A549 (cell line): ENCODE measurements around the gene AFF3. TPM values are rescaled to one million over a fixed set of nuclear protein-coding genes. Genes with fewer than 3 reads are reported as not detected.

ENCODE experiments used
- ATAC-seq, 2 experiments: fragments of 200-7000 bp in 1 of 2; fragments of >200 bp in 1 of 2; cut with Nextera tagmentation in 1 of 2; cut with Tn5 transposase in 1 of 2; 3 replicates each; pipeline versions ENCODE4 v1.8.0 to v1.9.1; 2018 to 2020; ENCODE audit warnings: mild to moderate bottlenecking in 1 of 2, moderate library complexity in 1 of 2
- CTCF ChIA-PET: fragments of 300-600 bp; sonication (Branson Sonifier 250); formaldehyde crosslinking; extraction: SDS; loops from one replicate; lab custom pipeline; 2021; ENCODE audit warnings: antibody characterized with exemption, inconsistent platforms; lab: Yijun Ruan, JAX
- POLR2A ChIA-PET: fragments of 350-600 bp; formaldehyde crosslinking; extraction: SDS; loops from one replicate; lab custom pipeline; 2021; ENCODE audit warnings: antibody characterized with exemption, inconsistent platforms; lab: Yijun Ruan, JAX
- DNase-seq, 2 experiments: peaks; one replicate each; pipeline versions ENCODE4 v3.0.0 to v3.0.0-alpha.2; 2011 to 2016; ENCODE audit warnings: low read depth in 1 of 2, low spot score in 1 of 2
- FAIRE-seq: peaks from 2 replicates; lab custom pipeline; 2011; peaks lifted over from hg19 to GRCh38; lab: Jason Lieb, UNC
- H3K27ac ChIP-seq, 2 experiments: fragments of >200 bp; sonication (Bioruptor Twin); formaldehyde crosslinking; 3 replicates each; pipeline ENCODE4 v1.5.1; 2016 to 2017
- H3K4me1 ChIP-seq: fragments of >200 bp; sonication (Bioruptor Twin); formaldehyde crosslinking; 3 replicates; pipeline ENCODE4 v1.6.1; 2016
- H3K4me2 ChIP-seq: fragments of >200 bp; sonication (Bioruptor Twin); formaldehyde crosslinking; 3 replicates; pipeline ENCODE4 v1.6.1; 2016
- H3K4me3 ChIP-seq: fragments of >200 bp; sonication (Bioruptor Twin); formaldehyde crosslinking; 3 replicates; pipeline ENCODE4 v1.5.1; 2016
- H3K9me3 ChIP-seq: fragments of >200 bp; sonication (Bioruptor Twin); formaldehyde crosslinking; 3 replicates; pipeline ENCODE4 v1.6.1; 2016
- ATOH8 ChIP-seq: fragments of 250-450 bp; sonication (Bioruptor Pico); IDR thresholded peaks from 2 replicates; pipeline ENCODE4 v1.5.0; 2020; ENCODE audit warnings: low read depth, mild to moderate bottlenecking, moderate library complexity
- CBX2 ChIP-seq: fragments of 200-600 bp; sonication (generic); IDR thresholded peaks from 2 replicates; pipeline ENCODE4 v1.6.1; 2016; ENCODE audit warnings: low read depth, mild to moderate bottlenecking, borderline replicate concordance
- EHF ChIP-seq: fragments of 250-450 bp; sonication (Bioruptor Pico); IDR thresholded peaks from 2 replicates; pipeline ENCODE4 v1.5.0; 2020; ENCODE audit warnings: mild to moderate bottlenecking
- FOSL2 ChIP-seq, 2 experiments: fragments of 450-650 bp in 1 of 2; fragments of >200 bp in 1 of 2; sonication (Bioruptor Twin) in 1 of 2; formaldehyde crosslinking; IDR thresholded peaks; 2 replicates each; pipeline versions ENCODE4 v1.5.0 to v1.6.1; 2016 to 2020; ENCODE audit warnings: mild to moderate bottlenecking in 1 of 2, moderate library complexity in 1 of 2
- HDAC2 ChIP-seq: fragments of 200-600 bp; sonication (generic); IDR thresholded peaks from 2 replicates; pipeline ENCODE4 v1.6.1; 2016
- HMGXB4 ChIP-seq: fragments of 250-450 bp; sonication (Bioruptor Pico); IDR thresholded peaks from 2 replicates; pipeline ENCODE4 v1.5.0; 2021; ENCODE audit warnings: mild to moderate bottlenecking, moderate library complexity, borderline replicate concordance
- HOXB13 ChIP-seq: fragments of 250-450 bp; sonication (Bioruptor Pico); IDR thresholded peaks from 2 replicates; pipeline ENCODE4 v1.5.0; 2020; ENCODE audit warnings: low read depth, mild to moderate bottlenecking, moderate library complexity
- JUNB ChIP-seq: fragments of >200 bp; sonication (Bioruptor Twin); formaldehyde crosslinking; IDR thresholded peaks from 2 replicates; pipeline ENCODE4 v1.6.1; 2016
- KDM5A ChIP-seq: fragments of 200-600 bp; sonication (generic); IDR thresholded peaks from 2 replicates; pipeline ENCODE4 v1.6.1; 2016; ENCODE audit warnings: antibody characterized with exemption, mild to moderate bottlenecking
- MAFK ChIP-seq: fragments of 450-650 bp; IDR thresholded peaks from 2 replicates; pipeline ENCODE4 v1.6.1; 2014; ENCODE audit not compliant: partially characterized antibody
- MAZ ChIP-seq: fragments of 150-350 bp; IDR thresholded peaks from 2 replicates; pipeline ENCODE4 v1.6.1; 2014; ENCODE audit warnings: antibody characterized with exemption, low read depth, low read length, borderline replicate concordance
- NPAS2 ChIP-seq: fragments of 250-450 bp; sonication (Bioruptor Pico); IDR thresholded peaks from 2 replicates; pipeline ENCODE4 v1.8.0; 2022; ENCODE audit warnings: mild to moderate bottlenecking, moderate library complexity, borderline replicate concordance
- NR3C1 ChIP-seq: fragments of >200 bp; sonication (Bioruptor Twin); formaldehyde crosslinking; IDR thresholded peaks from 3 replicates; pipeline ENCODE4 v1.6.1; 2017
- PBX3 ChIP-seq: IDR thresholded peaks from 2 replicates; pipeline ENCODE4 v1.6.1; 2012
- POLR2AphosphoS2 ChIP-seq: conservative IDR thresholded peaks from 2 replicates; pipeline ENCODE4 v1.6.1; 2012; ENCODE audit warnings: low read length, improper control_type of control experiment, inconsistent platforms
- RFX5 ChIP-seq: fragments of 450-650 bp; IDR thresholded peaks from 2 replicates; pipeline ENCODE4 v1.7.1; 2014; ENCODE audit warnings: antibody characterized with exemption, mild to moderate bottlenecking, moderate library complexity
- SMC3 ChIP-seq: fragments of >200 bp; sonication (Bioruptor Twin); formaldehyde crosslinking; IDR thresholded peaks from 3 replicates; pipeline ENCODE4 v1.6.1; 2018; ENCODE audit warnings: inconsistent platforms
- SREBF2 ChIP-seq: fragments of 450-650 bp; IDR thresholded peaks from 2 replicates; pipeline ENCODE4 v1.6.1; 2014; ENCODE audit warnings: mild to moderate bottlenecking, moderate library complexity
- TP53 ChIP-seq: fragments of 250-450 bp; sonication (Bioruptor Pico); IDR thresholded peaks from 2 replicates; pipeline ENCODE4 v1.5.0; 2021; ENCODE audit warnings: mild to moderate bottlenecking, moderate library complexity
- WGBS: methylation state at CpG from one replicate; pipeline ENCODE4 v1.1.6; 2017; ENCODE audit errors: missing lambda C conversion rate; 5-methylcytosine and 5-hydroxymethylcytosine counted together
- polyA plus RNA-seq, 4 experiments: library from polyadenylated mRNA; depleted of rRNA in 3 of 4; stranded (reverse); fragments of >200 nt; fragmentation: RNase III in 1 of 4; extraction: RNeasy Plus Mini Kit Qiagen cat#74134 plus additional on column Dnase treatment in 1 of 4; gene quantifications; 2 replicates in 3 of 4; 3 replicates in 1 of 4; pipeline ENCODE4 v1.2.3, GENCODE V29; 2011 to 2017

The AFF3 gene
- polyA plus RNA-seq, 2 of the 4 experiments (the other 2 are of a cell fraction) = not detected

GRCh38 chr2:99989905-99990304, 152.5 kb downstream of the AFF3 start (continued):
- TF ChIP-seq HMGXB4 (CRISPR knock-in tag) (no peak), MAFK (no peak), FOSL2 (IDR thresholded peaks at IDR 0.05) (no peak), FOSL2 (CRISPR knock-in tag; IDR thresholded peaks at IDR 0.05) (no peak), KDM5A (no peak)

- ATAC-seq (no peak), FAIRE-seq (no peak), DNase-seq (no peak)
- H3K27ac ChIP-seq = no peak overlapping the region
- H3K4me2 ChIP-seq = no peak overlapping the region
- no peaks in the 10 kb centered on the region for H3K4me1 ChIP-seq
- H3K9me3 ChIP-seq = no peaks in the 10 kb centered on the region
- no peak overlapping the region for H3K4me3 ChIP-seq
- POLR2A ChIA-PET = no interaction called here
- 5% methylated on average over 3 of the region's 3 CpGs for WGBS
- TF ChIP-seq NPAS2 (CRISPR knock-in tag) (no peak), HDAC2 (no peak), ATOH8 (CRISPR knock-in tag) (no peak), SREBF2 (no peak), MAZ (no peak), PBX3 (no peak), JUNB (no peak), CBX2 (no peak), EHF (CRISPR knock-in tag) (no peak), POLR2AphosphoS2 (no peak), SMC3 (no peak), RFX5 (no peak), HOXB13 (CRISPR knock-in tag) (no peak), TP53 (no peak), MAFK (no peak)
- TF ChIP-seq, all 56 proteins: peak for 0
- CTCF ChIA-PET = interaction anchor here (0.7 to 1.5 kb wide), 2 partner anchors 8 to 13 kb away, joined by 3 to 4 read pairs; no protein-coding TSS in a partner anchor
These were observed 153.8 kb downstream of the AFF3 start for GRCh38 chr2:99988599-99988998.

GRCh38 chr2:99987160-99987559, 155.2 kb downstream of the AFF3 start:
- ChIA-PET POLR2A (no interaction called here), CTCF (interaction anchor here (0.6 to 1.4 kb wide), 2 partner anchors 51 to 428 kb away, joined by 3 read pairs; no protein-coding TSS in a partner anchor)
- no peak for FAIRE-seq
- WGBS = 44% methylated on average over 4 of the region's 4 CpGs
- H3K4me1 ChIP-seq = no peaks in the 10 kb centered on the region
- no peak for DNase-seq
- H3K4me2 ChIP-seq = no peak overlapping the region
- H3K27ac ChIP-seq = no peak overlapping the region
- ATAC-seq = no peak
- H3K9me3 ChIP-seq = no peaks in the 10 kb centered on the region
- no peak overlapping the region for H3K4me3 ChIP-seq
- no peak for TF ChIP-seq NR3C1
